NCI-H524 (cell line): ENCODE measurements around the gene ILDR2.

Source experiments
- DNase-seq, 2 experiments: peaks; one replicate each; lab custom pipeline; 2025; lab: John Stamatoyannopoulos, UW

The ILDR2 gene

GRCh38 chr1:166975361-166976129 is at the start of gene ILDR2:
TSS of gene ILDR2 (minus strand) at chr1:166975540. CDS start at chr1:166975268, 272 bp downstream.
- peak; percentile 22 to 60 for DNase-seq

- no peak for DNase-seq
Measured at GRCh38 chr1:167022384-167022783, 47.0 kb upstream of the ILDR2 start.

- no peak for DNase-seq
Measured at GRCh38 chr1:167016100-167016750, 40.9 kb upstream of the ILDR2 start.

- no peak for DNase-seq
Measured at GRCh38 chr1:167013108-167013929, 38.0 kb upstream of the ILDR2 start.

GRCh38 chr1:167012570-167012969 is 37.2 kb upstream of the ILDR2 start:
- DNase-seq, result no peak

- DNase-seq, result no peak
Measured at GRCh38 chr1:167011560-167012191, 36.3 kb upstream of the ILDR2 start.

GRCh38 chr1:167003711-167004110 is 28.4 kb upstream of the ILDR2 start:
- no peak for DNase-seq

- no peak for DNase-seq
Measured at GRCh38 chr1:167002354-167002753, 27.0 kb upstream of the ILDR2 start.

- no peak for DNase-seq
Measured at GRCh38 chr1:167000546-167000945, 25.2 kb upstream of the ILDR2 start.

GRCh38 chr1:166999500-167000055 is 24.2 kb upstream of the ILDR2 start:
- DNase-seq, result peak in 1 of 2 experiments; percentile 20

GRCh38 chr1:166999075-166999474 is 23.7 kb upstream of the ILDR2 start:
- DNase-seq, result no peak

GRCh38 chr1:166988974-166989515 is 13.7 kb upstream of the ILDR2 start, which contains the start of gene MAEL:
TSS of gene MAEL (plus strand) at chr1:166989280. CDS start at chr1:166989353, 73 bp downstream.
- DNase-seq, result no peak

GRCh38 chr1:166981589-166981988 is 6.2 kb upstream of the ILDR2 start:
- DNase-seq, result no peak

GRCh38 chr1:166980818-166981217 is 5.5 kb upstream of the ILDR2 start:
- DNase-seq, result no peak

GRCh38 chr1:166980383-166980782 is 5.0 kb upstream of the ILDR2 start:
- no peak for DNase-seq

- DNase-seq, result no peak
Measured at GRCh38 chr1:166978821-166979220, 3.5 kb upstream of the ILDR2 start.

GRCh38 chr1:166977951-166978350 is 2.6 kb upstream of the ILDR2 start:
- no peak for DNase-seq

- peak in 1 of 2 experiments; percentile 7 for DNase-seq
Measured at GRCh38 chr1:166974647-166975345, 544 bp downstream of the ILDR2 start.

- no peak for DNase-seq
Measured at GRCh38 chr1:166972826-166973225, 2.5 kb downstream of the ILDR2 start.

- DNase-seq, result no peak
Measured at GRCh38 chr1:166972193-166972592, 3.1 kb downstream of the ILDR2 start.

- DNase-seq, result no peak
Measured at GRCh38 chr1:166971252-166971651, 4.1 kb downstream of the ILDR2 start.
